Motor neuron (in vitro differentiated cells): ENCODE data around the gene PDE4B. TPM values are rescaled to one million over a fixed set of nuclear protein-coding genes. Genes with fewer than 3 reads are reported as not detected.
A peak's percentile ranks its signal among the peaks of the same experiment; 100 is the strongest.

ENCODE experiments used
- ATAC-seq, 8 experiments: fragments of 200-7000 bp; cut with Tn5 transposase; replicated peaks in 6 of 8; 2 replicates each; pipeline ENCODE4 v1.8.0; 2021; ENCODE audit warnings: mild to moderate bottlenecking in 8 of 8, moderate library complexity in 8 of 8
- H3K27ac ChIP-seq, 2 donors: fragments of 250-450 bp; sonication (Bioruptor Pico); 2 replicates each; pipeline ENCODE4 v1.9.0; 2021; ENCODE audit warnings: antibody characterized with exemption in 2 of 2, mild to moderate bottlenecking in 2 of 2, moderate library complexity in 1 of 2
- H3K4me1 ChIP-seq, 2 donors: fragments of 250-450 bp; sonication (Bioruptor Pico); replicated peaks in 1 of 2; 2 replicates each; pipeline ENCODE4 v1.6.1; 2021; ENCODE audit warnings: antibody characterized with exemption in 2 of 2, mild to moderate bottlenecking in 2 of 2, moderate library complexity in 1 of 2
- H3K4me3 ChIP-seq, 5 donors: fragments of 250-450 bp; sonication (Bioruptor Pico); 2 replicates each; pipeline ENCODE4 v1.9.0; 2021; ENCODE audit warnings: antibody characterized with exemption in 5 of 5, mild to moderate bottlenecking in 5 of 5, moderate library complexity in 4 of 5
- WGBS, 10 experiments: fragments of 450-650 bp; shearing (Covaris generic); methylation state at CpG; one replicate each; pipeline ENCODE4 v1.0.0; 2022; 5-methylcytosine and 5-hydroxymethylcytosine counted together
- in situ Hi-C, 9 experiments: fragments of 400-800 bp; cut with MboI; loops; one replicate each; pipeline ENCODE4 v1.15.0; 2021; ENCODE audit warnings: low sequenced_read_pairs in 9 of 9, low pct_unique_long_range_greater_than_20kb in 2 of 9; ENCODE audit not compliant: unreplicated experiment in 9 of 9
- total RNA-seq, 8 experiments: library from RNA; unstranded; fragments of 300-600 nt; gene quantifications; 2 replicates each; pipeline versions ENCODE4 v1.2.3 to v1.2.4, GENCODE V29; 2022

The PDE4B gene
- total RNA-seq, 8 experiments from 2014 or later, result 13.9 to 63.1 (median 43.3) TPM

GRCh38 chr1:66250075-66250474 is 457.4 kb downstream of the PDE4B start:
- Histone ChIP-seq H3K27ac (no peak overlapping the region), H3K4me3 (no peak overlapping the region), H3K4me1 (peaks cover under 1 to 3% of the 10 kb centered on the region in 2 donors)
- 67 to 100% (median 93%) methylated on average over 1 to 3 of the region's 3 CpGs for WGBS, 10 experiments
- in situ Hi-C loops, result loop anchor here in 8 of 9 experiments (10.0 to 25.0 kb wide), 7 partner anchors 112 to 475 kb away; no protein-coding TSS in a partner anchor
- ATAC-seq, result no peak

GRCh38 chr1:66250478-66250877 is 457.8 kb downstream of the PDE4B start:
- WGBS, 10 experiments, result 43 to 100% (median 87%) methylated on average over 2 of the region's 2 CpGs
- Histone ChIP-seq H3K27ac (no peak overlapping the region), H3K4me3 (no peak overlapping the region), H3K4me1 (peaks cover 0 to 3% of the 10 kb centered on the region in 2 donors)
- in situ Hi-C loops, result loop anchor here in 8 of 9 experiments (10.0 to 25.0 kb wide), 7 partner anchors 112 to 474 kb away; no protein-coding TSS in a partner anchor
- ATAC-seq, result no peak

GRCh38 chr1:66251546-66251945 is 458.9 kb downstream of the PDE4B start:
- Histone ChIP-seq H3K4me1 (peaks cover 0 to 3% of the 10 kb centered on the region in 2 donors), H3K27ac (no peak overlapping the region), H3K4me3 (no peak overlapping the region)
- in situ Hi-C loops, result loop anchor here in 8 of 9 experiments (10.0 to 25.0 kb wide), 7 partner anchors 111 to 473 kb away; no protein-coding TSS in a partner anchor
- 60 to 100% (median 100%) methylated on average over 1 of the region's 1 CpG for WGBS, 10 experiments
- no peak for ATAC-seq

GRCh38 chr1:66253330-66253921 is 460.7 kb downstream of the PDE4B start:
- in situ Hi-C loops, result loop anchor here in 8 of 9 experiments (10.0 to 25.0 kb wide), 7 partner anchors 109 to 471 kb away; no protein-coding TSS in a partner anchor
- WGBS, 10 experiments, result 0 to 8% (median 0%) methylated on average over 1 of the region's 1 CpG; no CpG with 5 or more reads in 1 of the 10 experiments
- peak; percentile 86 to 92 (median 90) for ATAC-seq
- Histone ChIP-seq H3K27ac (no peak overlapping the region), H3K4me1 (no peaks in the 10 kb centered on the region), H3K4me3 (no peak overlapping the region)

GRCh38 chr1:66254785-66255184 is 462.1 kb downstream of the PDE4B start:
- WGBS, 10 experiments, result 86 to 100% (median 100%) methylated on average over 1 of the region's 1 CpG; no CpG with 5 or more reads in 2 of the 10 experiments
- Histone ChIP-seq H3K4me3 (no peak overlapping the region), H3K4me1 (no peaks in the 10 kb centered on the region), H3K27ac (no peak overlapping the region)
- in situ Hi-C loops, result loop anchor here in 8 of 9 experiments (10.0 to 25.0 kb wide), 7 partner anchors 108 to 470 kb away; no protein-coding TSS in a partner anchor
- ATAC-seq, result no peak

- 54 to 94% (median 71%) methylated on average over 2 to 5 of the region's 5 CpGs for WGBS, 10 experiments
- Histone ChIP-seq H3K4me3 (no peak overlapping the region), H3K4me1 (peaks cover 0 to 5% of the 10 kb centered on the region in 2 donors), H3K27ac (no peak overlapping the region)
- in situ Hi-C loops, result loop anchor here in 8 of 9 experiments (10.0 to 25.0 kb wide), 7 partner anchors 105 to 468 kb away; no protein-coding TSS in a partner anchor
- peak in 1 of 8 experiments; percentile 81 for ATAC-seq
Observed at GRCh38 chr1:66256629-66257572, 464.2 kb downstream of the PDE4B start.

GRCh38 chr1:66258404-66259105 is 465.9 kb downstream of the PDE4B start:
- no peak for ATAC-seq
- 54 to 92% (median 65%) methylated on average over 2 to 4 of the region's 4 CpGs; no CpG with 5 or more reads in 1 of the 10 experiments for WGBS, 10 experiments
- no peak overlapping the region for H3K27ac ChIP-seq

GRCh38 chr1:66261364-66261763 is 468.7 kb downstream of the PDE4B start:
- peak in 2 of 8 experiments; percentile 55 to 82 for ATAC-seq
- peaks cover 0 to 5% of the 10 kb centered on the region in 2 donors for H3K4me1 ChIP-seq
- H3K4me3 ChIP-seq, result no peak overlapping the region
- H3K27ac ChIP-seq, result no peak overlapping the region
- in situ Hi-C loops, result loop anchor here in 6 of 9 experiments (25.0 kb wide), 4 partner anchors 101 to 451 kb away; no protein-coding TSS in a partner anchor

More at GRCh38 chr1:66258404-66259105, 465.9 kb downstream of the PDE4B start:
- peaks cover 0 to 5% of the 10 kb centered on the region in 2 donors for H3K4me1 ChIP-seq
- no peak overlapping the region for H3K4me3 ChIP-seq
- in situ Hi-C loops, result loop anchor here in 8 of 9 experiments (10.0 to 25.0 kb wide), 7 partner anchors 104 to 466 kb away; no protein-coding TSS in a partner anchor

GRCh38 chr1:66262208-66262963 is 469.7 kb downstream of the PDE4B start:
- peaks cover 0 to 5% of the 10 kb centered on the region in 2 donors for H3K4me1 ChIP-seq
- no peak overlapping the region for H3K27ac ChIP-seq
- no peak overlapping the region for H3K4me3 ChIP-seq
- in situ Hi-C loops, result loop anchor here in 6 of 9 experiments (25.0 kb wide), 4 partner anchors 100 to 450 kb away; no protein-coding TSS in a partner anchor
- 45 to 99% (median 91%) methylated on average over 1 to 6 of the region's 6 CpGs for WGBS, 10 experiments
- peak in 3 of 8 experiments; percentile 87 to 94 (median 94) for ATAC-seq

- in situ Hi-C loops, result loop anchor here in 6 of 9 experiments (25.0 kb wide), 4 partner anchors 97 to 447 kb away; no protein-coding TSS in a partner anchor
- 67 to 100% (median 86%) methylated on average over 1 to 2 of the region's 2 CpGs; no CpG with 5 or more reads in 3 of the 10 experiments for WGBS, 10 experiments
- peaks cover 0 to 5% of the 10 kb centered on the region in 2 donors for H3K4me1 ChIP-seq
- no peak overlapping the region for H3K27ac ChIP-seq
- no peak overlapping the region for H3K4me3 ChIP-seq
- no peak for ATAC-seq
Observed at GRCh38 chr1:66265268-66265667, 472.6 kb downstream of the PDE4B start.

GRCh38 chr1:66265796-66266195 is 473.1 kb downstream of the PDE4B start:
- 17 to 94% (median 71%) methylated on average over 1 to 3 of the region's 3 CpGs; no CpG with 5 or more reads in 5 of the 10 experiments for WGBS, 10 experiments
- H3K4me3 ChIP-seq, result no peak overlapping the region
- in situ Hi-C loops, result loop anchor here in 6 of 9 experiments (25.0 kb wide), 4 partner anchors 97 to 447 kb away; no protein-coding TSS in a partner anchor
- H3K4me1 ChIP-seq, result peaks cover 0 to 6% of the 10 kb centered on the region in 2 donors
- H3K27ac ChIP-seq, result no peak overlapping the region
- ATAC-seq, result peak in 1 of 8 experiments; percentile 68
